Adipocyte (in vitro differentiated cells): ENCODE data around the gene LHPP.
A peak's percentile ranks its signal among the peaks of the same experiment; 100 is the strongest.

Experiments used
- DNase-seq: peaks from one replicate; pipeline ENCODE4 v3.0.0-alpha.2; 2015; ENCODE audit warnings: low read depth
- H3K27me3 ChIP-seq: replicated peaks from 2 replicates; pipeline ENCODE4 v1.7.0; 2013; ENCODE audit warnings: mild to moderate bottlenecking, low read length, moderate library complexity; ENCODE audit not compliant: control insufficient read depth, insufficient read depth
- H3K36me3 ChIP-seq: 2 replicates; pipeline ENCODE4 v1.7.0; 2013; ENCODE audit warnings: low read length, mild to moderate bottlenecking, moderate library complexity; ENCODE audit not compliant: control insufficient read depth, insufficient read depth, severe bottlenecking
- H3K4me1 ChIP-seq: 2 replicates; pipeline ENCODE4 v1.7.0; 2013; ENCODE audit warnings: mild to moderate bottlenecking, low read length, moderate library complexity; ENCODE audit not compliant: control insufficient read depth, insufficient read depth
- H3K4me3 ChIP-seq: 2 replicates; pipeline ENCODE4 v1.7.0; 2013; ENCODE audit warnings: mild to moderate bottlenecking, low read length, moderate library complexity
- H3K9ac ChIP-seq: 2 replicates; pipeline ENCODE4 v1.7.0; 2013; ENCODE audit warnings: mild to moderate bottlenecking, low read length, moderate library complexity
- H3K9me3 ChIP-seq: 2 replicates; pipeline ENCODE4 v1.7.0; 2013; ENCODE audit warnings: mild to moderate bottlenecking, low read length, moderate library complexity; ENCODE audit not compliant: control insufficient read depth

Gene LHPP

DNA sequence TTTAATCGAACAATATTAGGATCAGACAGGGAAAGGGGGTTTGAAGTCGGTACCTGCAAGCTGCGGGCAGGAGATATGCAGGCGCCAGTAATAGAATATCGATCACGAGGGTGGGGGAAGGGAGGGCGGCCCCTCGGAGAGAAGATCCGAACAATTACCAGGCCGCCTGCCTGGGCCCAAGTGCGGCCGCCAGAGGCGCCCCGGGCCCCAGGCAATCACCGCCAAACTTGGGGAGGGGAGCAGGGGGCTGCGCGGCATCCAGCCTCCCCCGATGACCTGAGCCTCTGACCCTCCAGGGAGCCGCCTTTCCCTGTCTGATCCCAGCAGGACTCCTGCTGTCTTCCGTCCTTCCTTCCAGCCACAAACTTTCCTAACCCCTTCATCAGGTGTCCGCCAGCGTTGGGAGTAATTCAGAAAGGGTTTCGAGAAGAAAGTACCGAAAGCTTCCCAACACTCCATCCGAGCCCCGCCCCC lies 12.9 kb upstream of the LHPP start:
- DNase-seq, result no peak
- no peak overlapping the region for H3K4me3 ChIP-seq

DNA sequence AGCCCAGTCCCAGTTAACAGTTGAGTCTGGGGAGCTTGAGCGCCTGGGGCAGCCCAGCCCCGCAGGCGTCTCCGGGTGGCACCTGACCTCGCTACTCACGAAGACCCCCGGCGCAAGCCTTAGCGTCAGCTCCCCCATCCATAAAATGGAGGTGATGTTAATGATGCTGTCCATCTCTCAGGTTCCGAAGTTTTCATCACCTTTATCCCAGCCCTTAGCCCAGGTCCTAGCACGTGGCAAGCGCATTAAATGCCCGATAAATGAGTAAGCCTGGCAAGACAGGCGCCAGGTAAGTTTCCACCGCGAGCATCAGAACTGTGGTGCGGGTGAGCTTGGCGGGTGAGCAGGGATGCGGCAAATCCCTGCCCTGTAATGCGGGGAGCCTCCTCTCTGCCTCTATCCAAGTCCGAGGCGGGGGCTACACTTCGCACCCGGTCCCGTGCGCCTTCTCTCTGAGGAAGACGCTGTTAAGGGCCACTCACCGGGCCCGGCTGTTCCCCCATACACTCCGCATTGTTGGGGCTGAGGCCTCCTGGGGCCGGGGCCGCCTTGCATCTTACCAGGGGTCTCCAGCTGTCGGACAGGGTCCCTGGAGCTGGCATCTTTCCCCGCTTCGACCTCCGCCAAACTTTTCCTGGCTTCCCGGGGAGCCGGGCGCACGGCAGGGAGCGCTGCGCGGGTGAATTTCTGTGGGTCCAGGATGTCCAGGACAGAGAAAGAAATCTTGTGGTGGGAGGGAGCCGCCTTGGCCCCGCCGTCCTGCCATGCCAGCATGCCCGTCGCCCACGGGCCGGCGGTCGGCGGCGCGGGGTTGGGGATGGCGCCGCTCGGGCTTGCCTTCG lies 12.2 kb upstream of the LHPP start:
- H3K9me3 ChIP-seq, result no peaks in the 10 kb centered on the region
- H3K27me3 ChIP-seq, result peaks cover 83% of the 10 kb centered on the region
- no peak overlapping the region for H3K9ac ChIP-seq
- H3K36me3 ChIP-seq, result no peaks in the 10 kb centered on the region
- H3K4me3 ChIP-seq, result no peak overlapping the region
- DNase-seq, result no peak
- H3K4me1 ChIP-seq, result no peaks in the 10 kb centered on the region

More for the DNA sequence above, 12.9 kb upstream of the LHPP start:
- Histone ChIP-seq H3K4me1 (no peaks in the 10 kb centered on the region), H3K36me3 (no peaks in the 10 kb centered on the region), H3K9ac (no peak overlapping the region), H3K27me3 (peaks cover 78% of the 10 kb centered on the region), H3K9me3 (no peaks in the 10 kb centered on the region)

DNA sequence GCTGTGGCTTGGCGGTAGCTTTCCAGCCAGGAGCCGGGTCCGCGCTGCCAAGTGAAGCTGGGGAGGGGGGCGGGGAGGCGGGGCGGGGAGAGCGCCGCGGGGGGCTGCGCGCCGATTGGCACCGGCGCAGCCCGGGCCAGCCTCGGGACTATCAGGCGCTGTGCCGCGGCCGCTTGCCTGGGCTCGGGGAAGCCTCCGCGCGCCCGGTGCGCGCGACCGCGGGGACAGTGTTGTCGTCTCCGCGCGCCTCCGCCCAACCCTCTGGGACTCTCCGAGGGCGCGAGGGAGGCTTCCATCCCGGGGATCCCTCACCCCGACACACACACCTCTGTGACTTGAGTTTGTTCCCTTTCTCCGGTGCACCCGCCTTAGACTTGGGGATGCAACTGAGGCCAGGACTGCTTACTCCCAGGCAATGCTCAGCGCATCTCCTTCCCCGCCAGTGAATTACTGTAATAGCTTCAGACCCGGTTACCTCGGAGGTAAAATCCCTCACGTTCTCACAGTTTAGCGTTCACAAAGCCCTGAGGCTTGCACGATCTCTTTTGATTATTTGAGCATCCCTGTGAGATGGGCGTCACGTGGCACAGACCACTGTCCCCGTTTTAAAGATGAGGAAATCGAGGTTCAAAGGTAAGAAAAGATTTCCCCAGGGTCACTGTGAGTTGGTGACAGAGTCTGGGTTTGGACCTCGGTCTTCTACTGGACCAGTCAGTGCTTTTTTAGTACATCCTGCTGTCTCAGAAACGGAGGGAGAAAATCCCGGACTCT lies 11.4 kb upstream of the LHPP start, which contains the start of gene NKX1-2:
NKX1-2 (minus strand) TSS at position 24 of the 771 bp plus-strand sequence. CDS start 92 bp downstream, outside the sequence.
- Histone ChIP-seq H3K9ac (no peak within 1 kb of the TSS), H3K9me3 (no peaks in the 10 kb centered on the region), H3K27me3 (peaks cover 82% of the 10 kb centered on the region), H3K4me1 (no peaks in the 10 kb centered on the region), H3K36me3 (no peaks in the 10 kb centered on the region), H3K4me3 (no peak within 1 kb of the TSS)
- peak; percentile 29 for DNase-seq

DNA sequence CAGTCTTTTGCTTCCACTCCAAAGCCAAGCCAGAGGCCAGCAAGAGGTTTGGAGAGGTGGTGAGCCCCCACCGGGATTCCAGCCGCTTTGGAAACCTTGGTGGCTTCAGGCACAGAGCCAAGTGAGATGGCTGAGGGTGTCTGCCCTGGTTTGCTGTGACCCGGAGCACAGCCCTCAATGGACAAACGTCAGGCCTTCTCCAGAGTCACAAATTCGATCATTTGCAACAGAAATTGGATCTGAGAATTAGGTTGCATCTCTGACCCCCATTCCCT lies 10.9 kb upstream of the LHPP start:
- H3K9me3 ChIP-seq, result no peaks in the 10 kb centered on the region
- no peak overlapping the region for H3K9ac ChIP-seq
- DNase-seq, result no peak
- H3K36me3 ChIP-seq, result no peaks in the 10 kb centered on the region
- peaks cover 83% of the 10 kb centered on the region for H3K27me3 ChIP-seq
- H3K4me3 ChIP-seq, result no peak overlapping the region
- H3K4me1 ChIP-seq, result no peaks in the 10 kb centered on the region

- no peaks in the 10 kb centered on the region for H3K36me3 ChIP-seq
- H3K9me3 ChIP-seq, result no peaks in the 10 kb centered on the region
- H3K4me3 ChIP-seq, result no peak overlapping the region
- no peak for DNase-seq
- H3K27me3 ChIP-seq, result peaks cover 80% of the 10 kb centered on the region
- H3K4me1 ChIP-seq, result no peaks in the 10 kb centered on the region
- no peak overlapping the region for H3K9ac ChIP-seq
Measured at GRCh38 chr10:124451276-124451675, 10.3 kb upstream of the LHPP start.

GRCh38 chr10:124453960-124454610 lies 7.5 kb upstream of the LHPP start:
- Histone ChIP-seq H3K9ac (no peak overlapping the region), H3K36me3 (no peaks in the 10 kb centered on the region), H3K4me3 (no peak overlapping the region), H3K27me3 (peaks cover 70% of the 10 kb centered on the region), H3K4me1 (no peaks in the 10 kb centered on the region), H3K9me3 (no peaks in the 10 kb centered on the region)
- DNase-seq, result no peak

- no peaks in the 10 kb centered on the region for H3K4me1 ChIP-seq
- H3K9ac ChIP-seq, result no peak overlapping the region
- DNase-seq, result no peak
- peaks cover 60% of the 10 kb centered on the region for H3K27me3 ChIP-seq
- H3K4me3 ChIP-seq, result no peak overlapping the region
- no peaks in the 10 kb centered on the region for H3K9me3 ChIP-seq
- no peaks in the 10 kb centered on the region for H3K36me3 ChIP-seq
Measured at GRCh38 chr10:124455441-124455840, 6.2 kb upstream of the LHPP start.

DNA sequence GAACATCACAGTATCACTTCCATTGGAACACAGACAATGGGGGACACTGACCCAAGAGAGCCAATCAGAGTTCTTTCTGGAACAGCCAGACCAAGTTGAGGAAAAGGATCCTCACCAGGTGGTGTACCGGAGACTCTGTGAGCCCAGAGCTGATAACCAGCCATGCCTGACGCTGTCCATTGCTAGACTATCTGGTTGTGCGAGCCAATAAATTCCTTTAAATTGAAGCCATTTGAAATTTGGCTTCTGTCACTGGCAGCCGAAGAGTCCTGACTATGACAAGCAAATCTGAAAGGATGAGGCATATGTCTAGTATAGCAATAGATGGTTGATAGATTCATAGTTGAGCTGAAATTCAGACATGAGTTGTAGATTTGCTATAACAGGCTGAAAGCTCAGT lies 3.1 kb upstream of the LHPP start:
- H3K9ac ChIP-seq, result no peak overlapping the region
- no peak overlapping the region for H3K4me3 ChIP-seq
- no peaks in the 10 kb centered on the region for H3K36me3 ChIP-seq
- no peak for DNase-seq
- H3K4me1 ChIP-seq, result peaks cover 4% of the 10 kb centered on the region
- H3K27me3 ChIP-seq, result peaks cover 36% of the 10 kb centered on the region
- H3K9me3 ChIP-seq, result no peaks in the 10 kb centered on the region

- Histone ChIP-seq H3K9me3 (no peaks in the 10 kb centered on the region), H3K4me3 (no peak overlapping the region), H3K36me3 (no peaks in the 10 kb centered on the region), H3K4me1 (peaks cover 4% of the 10 kb centered on the region), H3K9ac (no peak overlapping the region), H3K27me3 (peaks cover 32% of the 10 kb centered on the region)
- DNase-seq, result no peak
Measured at GRCh38 chr10:124458889-124459288, 2.7 kb upstream of the LHPP start.

- Histone ChIP-seq H3K4me1 (peaks cover 4% of the 10 kb centered on the region), H3K4me3 (no peak overlapping the region), H3K9ac (no peak overlapping the region), H3K27me3 (peaks cover 27% of the 10 kb centered on the region), H3K36me3 (no peaks in the 10 kb centered on the region), H3K9me3 (no peaks in the 10 kb centered on the region)
- DNase-seq, result no peak
Measured at GRCh38 chr10:124459395-124459794, 2.2 kb upstream of the LHPP start.

DNA sequence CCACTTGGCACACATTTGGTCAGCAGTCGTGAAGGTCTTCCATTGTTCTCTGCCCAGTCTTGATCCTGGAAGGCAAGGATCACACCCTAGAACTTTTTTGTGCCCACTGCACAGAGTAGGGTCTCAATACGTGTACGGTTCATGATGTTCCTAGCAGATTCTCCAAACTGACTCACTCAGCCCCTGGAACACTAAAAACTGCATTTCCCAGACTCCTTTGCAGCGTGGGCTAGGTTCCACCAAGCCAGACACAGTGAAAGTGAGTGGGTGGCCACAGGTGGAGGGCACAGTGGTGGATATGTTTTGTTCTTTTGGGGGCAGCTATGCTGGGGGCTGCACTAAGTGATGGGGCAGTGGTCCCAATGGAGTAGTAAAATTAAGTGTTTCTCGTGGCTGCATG lies 1.5 kb upstream of the LHPP start:
- no peak overlapping the region for H3K9ac ChIP-seq
- peaks cover 20% of the 10 kb centered on the region for H3K27me3 ChIP-seq
- H3K4me1 ChIP-seq, result peaks cover 4% of the 10 kb centered on the region
- DNase-seq, result no peak
- no peaks in the 10 kb centered on the region for H3K9me3 ChIP-seq
- no peaks in the 10 kb centered on the region for H3K36me3 ChIP-seq
- H3K4me3 ChIP-seq, result no peak overlapping the region
